RWPE2 (cell line): Measurements from ENCODE around the gene MTOR.

Source experiments
- ATAC-seq: fragments of 200-7000 bp; cut with Tn5 transposase; 3 replicates; pipeline ENCODE4 v1.9.1; 2021; ENCODE audit warnings: low read depth
- DNase-seq: peaks from one replicate; pipeline ENCODE4 v3.0.0-alpha.2; 2020; ENCODE audit warnings: low spot score
- H3K27ac ChIP-seq: fragments of 450-650 bp; 2 replicates; pipeline ENCODE4 v1.5.1; 2017; ENCODE audit warnings: mild to moderate bottlenecking; ENCODE audit not compliant: poor library complexity, severe bottlenecking
- H3K27me3 ChIP-seq: fragments of 250-450 bp; sonication (Bioruptor Pico); 2 replicates; pipeline ENCODE4 v1.5.1; 2021; ENCODE audit warnings: mild to moderate bottlenecking, moderate library complexity; ENCODE audit not compliant: insufficient read depth, poor library complexity, severe bottlenecking
- H3K36me3 ChIP-seq: fragments of 250-450 bp; sonication (Bioruptor Pico); 2 replicates; pipeline ENCODE4 v1.5.1; 2020; ENCODE audit warnings: low read depth, mild to moderate bottlenecking, moderate library complexity
- H3K4me1 ChIP-seq: fragments of 250-450 bp; sonication (Bioruptor Pico); 2 replicates; pipeline ENCODE4 v1.5.1; 2021; ENCODE audit warnings: mild to moderate bottlenecking, moderate library complexity; ENCODE audit not compliant: insufficient read depth, poor library complexity, severe bottlenecking
- H3K4me3 ChIP-seq: fragments of 250-450 bp; sonication (Bioruptor Pico); 2 replicates; pipeline ENCODE4 v1.5.1; 2021; ENCODE audit warnings: mild to moderate bottlenecking, moderate library complexity; ENCODE audit not compliant: severe bottlenecking
- H3K9me3 ChIP-seq: fragments of 250-450 bp; sonication (Bioruptor Pico); 2 replicates; pipeline ENCODE4 v1.5.1; 2021; ENCODE audit warnings: mild to moderate bottlenecking, moderate library complexity; ENCODE audit not compliant: severe bottlenecking
- TF ChIP-seq, protein P1 (sequence below): fragments of 450-650 bp; IDR thresholded peaks from one replicate; pipeline ENCODE4 v1.5.1; 2017; ENCODE audit warnings: mild to moderate bottlenecking, moderate library complexity; ENCODE audit not compliant: poor library complexity, severe bottlenecking

Gene MTOR

DNA sequence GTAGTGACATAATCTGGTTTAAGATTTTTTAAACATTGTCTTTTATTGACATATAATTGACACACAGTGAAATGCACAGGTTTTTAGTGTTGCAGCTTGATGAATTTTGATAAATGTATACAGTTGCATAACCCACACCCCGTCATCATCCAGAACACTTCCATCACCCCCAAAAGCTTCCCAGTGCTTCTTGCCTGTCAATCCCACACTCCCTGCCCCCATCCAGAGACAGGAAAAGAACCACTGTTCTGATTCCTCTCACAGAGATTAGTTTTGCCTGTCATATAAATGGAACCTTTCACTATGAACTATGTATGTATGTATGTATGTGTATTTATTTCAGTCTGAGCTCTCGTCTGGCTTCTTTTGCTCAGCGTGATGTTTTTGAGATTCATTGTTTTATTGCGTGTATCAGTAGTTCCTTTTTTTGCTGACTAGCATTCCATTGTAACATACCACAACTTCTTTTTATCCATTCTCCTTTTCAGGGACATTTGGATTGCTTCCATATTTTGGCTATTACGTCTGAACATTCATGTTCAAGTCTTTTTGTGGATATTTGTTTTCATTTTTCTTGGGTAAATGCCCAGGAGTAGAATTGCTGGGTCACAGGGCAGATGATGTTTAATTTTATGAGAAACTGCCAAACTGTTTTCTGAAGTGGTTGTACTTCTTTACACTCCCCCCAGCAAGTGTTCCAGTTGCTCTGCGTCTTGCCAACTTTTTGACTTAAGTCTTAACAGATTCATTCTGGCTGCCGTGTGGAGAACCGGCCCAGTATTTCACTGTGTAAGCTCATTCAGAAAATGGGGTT, 19.4 kb upstream of the MTOR start:
- H3K9me3 ChIP-seq: no peaks in the 10 kb centered on the region
- no peaks in the 10 kb centered on the region for H3K27me3 ChIP-seq
- H3K4me1 ChIP-seq: no peaks in the 10 kb centered on the region
- H3K27ac ChIP-seq: no peak overlapping the region
- ATAC-seq (no peak), DNase-seq (no peak)
- no peak overlapping the region for H3K4me3 ChIP-seq
- TF ChIP-seq, protein P1, sequence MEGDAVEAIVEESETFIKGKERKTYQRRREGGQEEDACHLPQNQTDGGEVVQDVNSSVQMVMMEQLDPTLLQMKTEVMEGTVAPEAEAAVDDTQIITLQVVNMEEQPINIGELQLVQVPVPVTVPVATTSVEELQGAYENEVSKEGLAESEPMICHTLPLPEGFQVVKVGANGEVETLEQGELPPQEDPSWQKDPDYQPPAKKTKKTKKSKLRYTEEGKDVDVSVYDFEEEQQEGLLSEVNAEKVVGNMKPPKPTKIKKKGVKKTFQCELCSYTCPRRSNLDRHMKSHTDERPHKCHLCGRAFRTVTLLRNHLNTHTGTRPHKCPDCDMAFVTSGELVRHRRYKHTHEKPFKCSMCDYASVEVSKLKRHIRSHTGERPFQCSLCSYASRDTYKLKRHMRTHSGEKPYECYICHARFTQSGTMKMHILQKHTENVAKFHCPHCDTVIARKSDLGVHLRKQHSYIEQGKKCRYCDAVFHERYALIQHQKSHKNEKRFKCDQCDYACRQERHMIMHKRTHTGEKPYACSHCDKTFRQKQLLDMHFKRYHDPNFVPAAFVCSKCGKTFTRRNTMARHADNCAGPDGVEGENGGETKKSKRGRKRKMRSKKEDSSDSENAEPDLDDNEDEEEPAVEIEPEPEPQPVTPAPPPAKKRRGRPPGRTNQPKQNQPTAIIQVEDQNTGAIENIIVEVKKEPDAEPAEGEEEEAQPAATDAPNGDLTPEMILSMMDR: no peak
- H3K36me3 ChIP-seq: peaks cover 36% of the 10 kb centered on the region

DNA sequence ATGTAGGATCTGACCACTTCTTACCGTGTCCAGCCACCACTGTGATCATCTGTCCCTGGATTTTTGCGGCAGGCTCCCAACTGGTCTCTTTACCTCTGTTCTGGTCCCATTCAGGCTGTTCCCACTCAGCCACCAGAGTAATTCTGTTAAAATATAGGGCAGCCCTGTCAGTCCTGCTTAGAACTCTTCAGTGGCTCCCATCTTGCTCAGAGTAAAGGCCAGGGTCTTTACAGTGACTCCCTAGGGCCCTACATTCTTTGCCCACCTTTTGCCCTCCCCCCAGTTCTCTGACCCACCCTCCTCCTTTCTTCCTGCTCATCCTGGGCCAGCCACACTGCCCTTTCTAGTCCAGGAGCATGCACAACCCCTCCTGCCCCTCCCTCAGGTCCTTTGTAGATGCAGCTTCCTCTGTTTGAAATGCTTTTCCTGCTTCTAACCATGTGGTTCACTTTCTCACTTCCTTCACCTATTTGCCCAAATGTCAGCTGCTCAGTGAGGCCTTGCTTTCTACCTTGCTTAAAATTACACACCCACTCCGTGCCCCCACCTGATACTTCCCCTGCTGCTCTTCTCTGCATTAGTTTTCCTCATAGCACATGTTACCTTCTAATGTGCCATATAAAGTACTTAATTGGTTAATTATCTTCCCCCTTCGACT, 18.5 kb upstream of the MTOR start:
- ATAC-seq: no peak

DNA sequence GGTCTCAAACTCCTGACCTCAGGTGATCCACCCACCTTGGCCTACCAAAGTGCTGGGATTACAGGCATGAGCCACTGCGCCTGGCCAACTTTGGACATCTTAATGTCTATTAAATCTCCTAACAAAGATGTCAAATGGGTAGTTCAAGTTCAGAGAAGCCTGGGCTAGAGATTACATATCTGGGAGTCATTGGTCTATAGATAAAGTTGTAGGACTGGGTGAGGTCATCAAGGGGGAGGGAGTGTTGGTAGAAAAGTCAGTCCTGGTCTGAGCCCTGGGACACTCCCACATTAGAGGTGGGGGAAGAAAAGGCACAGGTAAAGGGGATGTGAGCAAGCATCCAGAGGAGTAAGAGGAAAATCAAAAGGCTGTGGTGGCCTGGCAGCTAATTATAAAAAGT, 17.3 kb upstream of the MTOR start:
- Histone ChIP-seq H3K9me3 (no peaks in the 10 kb centered on the region), H3K36me3 (peaks cover 32% of the 10 kb centered on the region), H3K27me3 (no peaks in the 10 kb centered on the region), H3K27ac (no peak overlapping the region), H3K4me3 (no peak overlapping the region), H3K4me1 (peaks cover 4% of the 10 kb centered on the region)
- no peak for ATAC-seq
- no peak for DNase-seq
- TF ChIP-seq, protein P1: no peak

More for the DNA sequence above, 18.5 kb upstream of the MTOR start:
- H3K27ac ChIP-seq: no peak overlapping the region
- no peak overlapping the region for H3K4me3 ChIP-seq
- TF ChIP-seq, protein P1: no peak
- no peaks in the 10 kb centered on the region for H3K4me1 ChIP-seq
- H3K27me3 ChIP-seq: no peaks in the 10 kb centered on the region
- H3K9me3 ChIP-seq: no peaks in the 10 kb centered on the region
- no peak for DNase-seq
- H3K36me3 ChIP-seq: peaks cover 31% of the 10 kb centered on the region

DNA sequence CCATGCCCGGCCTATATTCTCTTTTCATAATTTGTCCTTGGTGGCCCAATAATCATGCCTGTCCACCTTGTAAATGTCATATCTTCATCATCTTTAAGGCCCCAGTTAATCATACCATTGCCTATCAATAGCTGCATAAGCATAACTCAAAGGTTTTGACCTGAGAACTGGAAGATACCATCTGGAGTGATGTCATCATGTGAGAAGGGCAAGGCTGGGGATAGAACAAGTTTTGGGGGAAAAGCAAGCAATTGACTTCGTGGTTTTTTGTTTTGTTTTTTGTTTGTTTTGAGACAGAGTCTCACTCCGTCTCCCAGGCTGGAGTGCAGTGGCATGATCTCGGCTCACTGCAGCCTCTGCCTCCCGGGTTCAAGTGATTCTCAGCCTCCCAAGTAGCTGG, 16.8 kb upstream of the MTOR start:
- Histone ChIP-seq H3K4me3 (no peak overlapping the region), H3K27ac (no peak overlapping the region), H3K9me3 (no peaks in the 10 kb centered on the region), H3K36me3 (peaks cover 32% of the 10 kb centered on the region), H3K27me3 (no peaks in the 10 kb centered on the region), H3K4me1 (peaks cover 4% of the 10 kb centered on the region)
- ATAC-seq (no peak), DNase-seq (no peak)
- TF ChIP-seq, protein P1: no peak
